Ovary (tissue), 3 donors: ENCODE results near the gene NOVA2.

Experiments used
- CTCF ChIP-seq, 3 donors: fragments of 450-650 bp in 2 of 3; fragments of 200-600 bp in 1 of 3; IDR thresholded peaks; one replicate each; pipeline versions ENCODE4 v1.5.1 to v1.8.0; 2016 to 2022; ENCODE audit warnings: antibody characterized with exemption in 3 of 3, mild to moderate bottlenecking in 1 of 3
- EP300 ChIP-seq: sonication (generic); formaldehyde crosslinking; IDR thresholded peaks from one replicate; pipeline ENCODE4 v1.6.1; 2017; ENCODE audit warnings: antibody characterized with exemption
- donor health status: DM: no; HTN: no; CAD: no.

GRCh38 chr19:45940515-45940805, 33.2 kb downstream of the NOVA2 start:
- TF ChIP-seq CTCF (IDR thresholded peaks at IDR 0.05): no peak
- TF ChIP-seq EP300: no peak
